ENCODE measurements around the gene OR1D5.

DNA sequence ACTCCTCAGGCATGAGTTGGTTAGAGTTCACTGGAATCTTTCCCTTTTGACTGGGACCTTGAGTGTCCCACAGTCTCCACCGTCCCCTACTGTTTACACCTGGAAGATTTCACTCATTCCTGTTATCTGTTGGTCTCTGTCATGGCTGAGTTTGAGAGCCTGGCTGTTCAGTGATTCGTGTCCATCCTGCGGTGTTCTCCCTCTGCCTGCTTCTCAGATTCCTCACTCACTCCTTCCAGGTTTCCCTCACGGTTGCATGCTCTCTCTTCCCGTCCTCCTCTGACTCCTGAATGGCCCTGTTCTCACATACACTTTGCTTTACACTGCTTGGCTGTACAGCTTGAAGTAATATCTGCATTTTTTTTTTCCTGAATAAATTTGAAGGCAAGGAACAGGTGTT lies 24.5 kb downstream of the OR1D5 start:
- TF ChIP-seq POLR2A (IDR thresholded peaks at IDR 0.05), result no peak
- TF ChIP-seq, protein P1, sequence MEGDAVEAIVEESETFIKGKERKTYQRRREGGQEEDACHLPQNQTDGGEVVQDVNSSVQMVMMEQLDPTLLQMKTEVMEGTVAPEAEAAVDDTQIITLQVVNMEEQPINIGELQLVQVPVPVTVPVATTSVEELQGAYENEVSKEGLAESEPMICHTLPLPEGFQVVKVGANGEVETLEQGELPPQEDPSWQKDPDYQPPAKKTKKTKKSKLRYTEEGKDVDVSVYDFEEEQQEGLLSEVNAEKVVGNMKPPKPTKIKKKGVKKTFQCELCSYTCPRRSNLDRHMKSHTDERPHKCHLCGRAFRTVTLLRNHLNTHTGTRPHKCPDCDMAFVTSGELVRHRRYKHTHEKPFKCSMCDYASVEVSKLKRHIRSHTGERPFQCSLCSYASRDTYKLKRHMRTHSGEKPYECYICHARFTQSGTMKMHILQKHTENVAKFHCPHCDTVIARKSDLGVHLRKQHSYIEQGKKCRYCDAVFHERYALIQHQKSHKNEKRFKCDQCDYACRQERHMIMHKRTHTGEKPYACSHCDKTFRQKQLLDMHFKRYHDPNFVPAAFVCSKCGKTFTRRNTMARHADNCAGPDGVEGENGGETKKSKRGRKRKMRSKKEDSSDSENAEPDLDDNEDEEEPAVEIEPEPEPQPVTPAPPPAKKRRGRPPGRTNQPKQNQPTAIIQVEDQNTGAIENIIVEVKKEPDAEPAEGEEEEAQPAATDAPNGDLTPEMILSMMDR (IDR thresholded peaks at IDR 0.05), result no peak

All from body of pancreas (tissue), 4 donors.